ENCODE data around the gene GOLGA6L9. TPM values are rescaled to one million over a fixed set of nuclear protein-coding genes. Genes with fewer than 3 reads are reported as not detected.

Gene GOLGA6L9
- total RNA-seq, 6 experiments from 2014 or later = 0.49 to 1.2 (median 0.94) TPM

Small RNA genes lying within 50 kb of the gene (small RNA-seq; reads per million reads assigned to genes)
- gene AC245033.3 = 0 reads per million in 2 experiments

Other genes starting within 250 kb of the GOLGA6L9 start
- gene EFL1, start 167.1 kb upstream of the GOLGA6L9 start, total RNA-seq = 10 to 100 TPM in 2 of 6 experiments, 1 to 10 TPM in 4; 4.6 to 12.9 (median 9.4) TPM
- gene SAXO2, start 167.0 kb upstream of the GOLGA6L9 start, total RNA-seq = 1 to 10 TPM in 1 of 6 experiments, under 1 TPM in 4, not detected in 1; 0.06 to 1.1 (median 0.26) TPM
- under 1 TPM; 0.06 to 0.93 (median 0.38) TPM for gene GOLGA6L10, start 80.3 kb upstream of the GOLGA6L9 start, total RNA-seq
- 100 to 1,000 TPM; 503 to 807 (median 550) TPM for gene RPS17, start 110.6 kb downstream of the GOLGA6L9 start, total RNA-seq
- gene CPEB1, start 217.5 kb downstream of the GOLGA6L9 start, total RNA-seq = not detected